ENCODE measurements around the gene ZNF575.

The ZNF575 gene

DNA sequence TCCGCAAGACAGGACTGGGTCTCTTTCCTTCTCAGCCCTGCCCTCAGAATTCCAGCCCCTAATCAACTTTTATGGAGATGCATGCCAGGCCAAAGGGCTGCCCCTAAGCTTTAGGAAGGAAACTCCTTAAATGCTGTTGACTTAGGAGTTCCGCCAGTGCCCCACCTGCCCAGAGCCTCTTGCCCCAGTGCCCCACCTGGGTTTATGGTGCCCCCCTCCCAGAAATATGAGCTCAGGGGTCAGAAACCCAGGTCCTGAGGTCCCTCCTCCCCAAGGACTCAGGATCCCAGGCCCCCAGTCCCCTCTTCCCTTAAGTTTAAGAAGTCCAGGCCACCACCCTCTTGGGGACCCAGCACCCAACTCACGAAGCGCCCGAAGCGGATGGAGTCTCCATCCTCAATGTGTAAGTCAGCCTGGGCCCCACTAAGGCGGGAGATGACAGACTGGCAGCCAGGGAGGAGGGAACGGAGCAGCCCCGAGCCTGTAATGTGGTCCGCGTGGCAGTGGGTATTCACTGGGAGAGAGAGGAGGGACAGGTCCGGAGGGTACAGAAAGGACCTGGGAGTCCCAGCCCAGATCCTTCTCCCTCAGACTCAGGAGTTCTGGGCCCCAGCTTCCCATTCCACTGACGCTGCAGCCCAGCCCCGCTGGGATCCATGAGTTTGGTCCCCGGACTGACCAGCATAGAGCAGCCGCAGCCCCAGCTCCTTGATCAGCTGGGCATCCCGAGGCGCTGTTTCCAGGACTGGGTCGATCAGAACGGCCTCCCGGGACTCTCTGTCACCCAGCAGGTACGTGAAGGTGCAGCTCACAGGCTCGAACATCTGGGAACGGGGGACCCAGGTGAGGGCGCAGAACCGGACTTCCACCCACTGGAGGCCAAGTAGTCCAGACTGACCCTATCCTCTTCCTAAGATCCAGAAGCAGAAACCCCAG is 6.9 kb upstream of the ZNF575 start:
- Histone ChIP-seq H3K27me3 (ENCODE audit: control insufficient read depth, insufficient read depth, low read length) (no peaks in the 10 kb centered on the region), H3K4me3 (ENCODE audit: low read depth, low read length) (peak overlapping the region; percentile 73), H3K4me1 (peaks cover 5% of the 10 kb centered on the region), H3K4me2 (ENCODE audit: low read length) (peak overlapping the region; percentile 94), H2AFZ (peak overlapping the region; percentile 96), H3K9ac (peak overlapping the region; percentile 68), H3K27ac (peak overlapping the region; percentile 58), H3K9me3 (ENCODE audit: control insufficient read depth, low read length) (no peaks in the 10 kb centered on the region), H3K79me2 (no peaks in the 10 kb centered on the region), H3K36me3 (ENCODE audit: control insufficient read depth, insufficient read depth, low read length) (no peaks in the 10 kb centered on the region)
- TF ChIP-seq, protein P1, sequence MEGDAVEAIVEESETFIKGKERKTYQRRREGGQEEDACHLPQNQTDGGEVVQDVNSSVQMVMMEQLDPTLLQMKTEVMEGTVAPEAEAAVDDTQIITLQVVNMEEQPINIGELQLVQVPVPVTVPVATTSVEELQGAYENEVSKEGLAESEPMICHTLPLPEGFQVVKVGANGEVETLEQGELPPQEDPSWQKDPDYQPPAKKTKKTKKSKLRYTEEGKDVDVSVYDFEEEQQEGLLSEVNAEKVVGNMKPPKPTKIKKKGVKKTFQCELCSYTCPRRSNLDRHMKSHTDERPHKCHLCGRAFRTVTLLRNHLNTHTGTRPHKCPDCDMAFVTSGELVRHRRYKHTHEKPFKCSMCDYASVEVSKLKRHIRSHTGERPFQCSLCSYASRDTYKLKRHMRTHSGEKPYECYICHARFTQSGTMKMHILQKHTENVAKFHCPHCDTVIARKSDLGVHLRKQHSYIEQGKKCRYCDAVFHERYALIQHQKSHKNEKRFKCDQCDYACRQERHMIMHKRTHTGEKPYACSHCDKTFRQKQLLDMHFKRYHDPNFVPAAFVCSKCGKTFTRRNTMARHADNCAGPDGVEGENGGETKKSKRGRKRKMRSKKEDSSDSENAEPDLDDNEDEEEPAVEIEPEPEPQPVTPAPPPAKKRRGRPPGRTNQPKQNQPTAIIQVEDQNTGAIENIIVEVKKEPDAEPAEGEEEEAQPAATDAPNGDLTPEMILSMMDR (IDR thresholded peaks at IDR 0.05) = no peak

DNA sequence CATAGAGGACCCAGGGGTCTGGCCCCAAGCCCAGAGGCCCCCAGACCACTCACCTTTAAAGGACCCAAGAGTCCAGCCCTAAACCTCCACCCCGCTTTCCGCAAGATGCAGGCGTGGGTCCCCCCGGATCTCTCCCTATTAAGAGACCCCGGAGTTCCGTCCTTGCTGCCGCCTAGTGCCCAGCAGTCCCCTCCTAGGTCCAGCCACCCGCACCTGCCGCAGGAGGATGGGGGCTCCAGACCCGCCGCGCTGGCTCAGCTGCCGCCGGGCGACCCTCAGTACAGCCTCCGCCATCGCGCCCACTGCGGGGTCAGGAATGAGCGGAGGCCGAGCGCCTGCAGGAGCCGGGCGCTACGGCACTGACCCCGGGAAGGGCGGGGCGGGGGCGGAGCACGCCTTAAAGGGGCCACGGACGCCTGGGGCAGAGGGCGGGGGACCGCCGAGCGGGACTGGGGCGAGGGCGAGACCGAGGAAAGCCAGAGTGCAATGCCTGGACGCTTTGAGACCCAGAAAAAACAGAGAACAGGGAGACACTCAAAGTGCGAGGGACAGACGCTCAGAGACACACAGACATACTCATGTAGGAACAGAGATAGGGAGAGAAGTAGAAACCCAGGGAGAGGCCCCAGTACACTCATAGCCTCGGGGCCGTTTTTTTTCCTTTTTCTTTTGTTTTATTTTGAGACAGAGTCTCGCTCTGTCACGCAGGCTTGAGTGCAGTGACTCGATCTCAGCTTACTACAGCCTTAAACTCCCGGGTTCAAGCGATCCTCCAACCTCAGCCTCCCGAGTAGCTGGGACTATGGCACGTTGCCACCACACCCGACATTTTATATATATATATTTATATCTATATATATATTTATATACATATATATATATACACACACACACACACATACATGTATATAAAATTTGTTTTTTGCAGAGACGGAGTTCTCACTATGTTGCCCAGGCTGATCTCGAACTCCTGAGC is 5.8 kb upstream of the ZNF575 start, which contains the start of gene ETHE1:
Gene ETHE1 (minus strand): TSS at position 318 of the 976 bp plus-strand sequence. CDS start 24 bp downstream, at position 294.
- Histone ChIP-seq H3K27ac (peak within 1 kb of the TSS; percentile 58), H3K4me1 (peaks cover 6% of the 10 kb centered on the region), H3K4me2 (ENCODE audit: low read length) (peak within 1 kb of the TSS; percentile 94), H3K9me3 (ENCODE audit: control insufficient read depth, low read length) (no peaks in the 10 kb centered on the region), H3K4me3 (ENCODE audit: low read depth, low read length) (peak within 1 kb of the TSS; percentile 73), H3K9ac (peak within 1 kb of the TSS; percentile 68), H3K36me3 (ENCODE audit: control insufficient read depth, insufficient read depth, low read length) (no peaks in the 10 kb centered on the region), H3K79me2 (no peaks in the 10 kb centered on the region), H2AFZ (peak within 1 kb of the TSS; percentile 96), H3K27me3 (ENCODE audit: control insufficient read depth, insufficient read depth, low read length) (no peaks in the 10 kb centered on the region)
- TF ChIP-seq, protein P1 (IDR thresholded peaks at IDR 0.05) = no peak

DNA sequence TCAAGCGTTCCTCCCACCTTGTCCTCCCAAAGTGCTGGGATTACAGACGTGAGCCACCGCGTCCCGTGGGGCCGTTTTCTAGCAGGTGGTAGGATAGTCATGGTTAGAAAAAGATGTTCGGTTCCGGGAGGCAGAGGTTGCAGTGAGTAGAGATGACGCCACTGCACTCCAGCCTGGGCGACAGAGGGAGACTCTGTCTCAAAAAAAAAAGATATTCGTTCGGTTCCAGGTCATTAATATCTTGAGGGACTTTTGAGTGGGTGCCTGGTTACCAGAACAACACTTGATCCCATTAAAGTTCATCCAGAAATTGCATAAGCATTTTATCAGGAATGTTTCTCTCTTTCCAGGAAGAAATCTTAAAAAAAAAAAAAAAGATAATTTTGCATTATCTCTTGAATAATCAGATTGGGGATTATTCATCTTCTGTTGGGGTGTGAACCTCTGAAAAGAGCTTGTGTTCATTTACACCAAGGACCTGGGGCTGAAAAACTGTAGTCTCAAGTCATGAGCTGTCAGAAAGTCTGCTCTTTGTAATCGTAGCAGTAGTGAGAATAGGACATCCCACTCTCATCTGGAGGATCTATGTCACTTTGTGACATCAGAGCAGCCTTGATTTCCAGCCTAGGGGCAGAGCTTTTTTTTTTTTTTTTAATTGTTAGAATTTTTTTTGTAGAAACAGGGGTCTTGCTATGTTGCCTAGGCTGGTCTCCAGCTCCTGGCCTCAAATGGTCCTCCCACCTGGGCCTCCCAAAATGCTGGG is 4.9 kb upstream of the ZNF575 start:
- TF ChIP-seq, protein P1 (IDR thresholded peaks at IDR 0.05) = no peak
- H3K4me1 ChIP-seq = peaks cover 13% of the 10 kb centered on the region
- no peak overlapping the region for H3K4me2 ChIP-seq (ENCODE audit: low read length)
- H3K9ac ChIP-seq = no peak overlapping the region
- no peaks in the 10 kb centered on the region for H3K36me3 ChIP-seq (ENCODE audit: control insufficient read depth, insufficient read depth, low read length)
- H3K9me3 ChIP-seq (ENCODE audit: control insufficient read depth, low read length) = no peaks in the 10 kb centered on the region
- H3K27ac ChIP-seq = peak overlapping the region; percentile 34
- no peaks in the 10 kb centered on the region for H3K79me2 ChIP-seq
- H3K27me3 ChIP-seq (ENCODE audit: control insufficient read depth, insufficient read depth, low read length) = no peaks in the 10 kb centered on the region
- H3K4me3 ChIP-seq (ENCODE audit: low read depth, low read length) = no peak overlapping the region
- peak overlapping the region; percentile 96 for H2AFZ ChIP-seq

- TF ChIP-seq, protein P1 (IDR thresholded peaks at IDR 0.05) = no peak
- H3K9me3 ChIP-seq (ENCODE audit: control insufficient read depth, low read length) = no peaks in the 10 kb centered on the region
- peak overlapping the region; percentile 92 for H3K27ac ChIP-seq
- H3K27me3 ChIP-seq (ENCODE audit: control insufficient read depth, insufficient read depth, low read length) = no peaks in the 10 kb centered on the region
- H3K36me3 ChIP-seq (ENCODE audit: control insufficient read depth, insufficient read depth, low read length) = no peaks in the 10 kb centered on the region
- H3K9ac ChIP-seq = no peak overlapping the region
- H3K4me1 ChIP-seq = peaks cover 16% of the 10 kb centered on the region
- H2AFZ ChIP-seq = peak overlapping the region; percentile 90
- peak overlapping the region; percentile 91 for H3K4me2 ChIP-seq (ENCODE audit: low read length)
- peak overlapping the region; percentile 60 for H3K4me3 ChIP-seq (ENCODE audit: low read depth, low read length)
- no peaks in the 10 kb centered on the region for H3K79me2 ChIP-seq
These were observed 422 bp upstream of the ZNF575 start for GRCh38 chr19:43532571-43532961.
